HL-60/S4 (cell line): ENCODE results near the gene KRT17.

Experiments
- in situ Hi-C: fragments of 300-500 bp; cut with MboI; formaldehyde crosslinking; loops from 2 replicates; pipeline ENCODE4 v1.14.3; 2022; ENCODE audit warnings: low sequenced_read_pairs

KRT17 gene

GRCh38 chr17:41624208-41625101 lies at the start of gene KRT17:
KRT17 (minus strand) TSS chr17:41624575; CDS start chr17:41624509, 66 bp downstream.
- in situ Hi-C loops: no loop called here

- in situ Hi-C loops: loop anchor here (25.0 kb wide), 1 partner anchor 760 kb away; no protein-coding TSS in a partner anchor
Observed at GRCh38 chr17:41672153-41672552, 47.8 kb upstream of the KRT17 start.

GRCh38 chr17:41667280-41668041 lies 43.1 kb upstream of the KRT17 start:
- in situ Hi-C loops: loop anchor here (25.0 kb wide), 1 partner anchor 755 kb away; no protein-coding TSS in a partner anchor

- in situ Hi-C loops: loop anchor here (25.0 kb wide), 1 partner anchor 754 kb away; no protein-coding TSS in a partner anchor
Observed at GRCh38 chr17:41666708-41667279, 42.4 kb upstream of the KRT17 start.

- in situ Hi-C loops: loop anchor here (25.0 kb wide), 1 partner anchor 754 kb away; no protein-coding TSS in a partner anchor
Observed at GRCh38 chr17:41666237-41666641, 41.9 kb upstream of the KRT17 start.

- in situ Hi-C loops: loop anchor here (25.0 kb wide), 1 partner anchor 753 kb away; no protein-coding TSS in a partner anchor
Observed at GRCh38 chr17:41665566-41666236, 41.3 kb upstream of the KRT17 start.

- in situ Hi-C loops: loop anchor here (25.0 kb wide), 1 partner anchor 753 kb away; no protein-coding TSS in a partner anchor
Observed at GRCh38 chr17:41664587-41665565, 40.5 kb upstream of the KRT17 start.

- in situ Hi-C loops: loop anchor here (25.0 kb wide), 1 partner anchor 752 kb away; no protein-coding TSS in a partner anchor
Observed at GRCh38 chr17:41664172-41664457, 39.7 kb upstream of the KRT17 start.

GRCh38 chr17:41663451-41664171 lies 39.2 kb upstream of the KRT17 start:
- in situ Hi-C loops: loop anchor here (25.0 kb wide), 1 partner anchor 751 kb away; no protein-coding TSS in a partner anchor

- in situ Hi-C loops: loop anchor here (25.0 kb wide), 1 partner anchor 748 kb away; no protein-coding TSS in a partner anchor
Observed at GRCh38 chr17:41660221-41660711, 35.9 kb upstream of the KRT17 start.

- in situ Hi-C loops: loop anchor here (25.0 kb wide), 1 partner anchor 747 kb away; no protein-coding TSS in a partner anchor
Observed at GRCh38 chr17:41659427-41660212, 35.2 kb upstream of the KRT17 start.

GRCh38 chr17:41658846-41659245 lies 34.5 kb upstream of the KRT17 start:
- in situ Hi-C loops: loop anchor here (25.0 kb wide), 1 partner anchor 747 kb away; no protein-coding TSS in a partner anchor

GRCh38 chr17:41657936-41658335 lies 33.6 kb upstream of the KRT17 start:
- in situ Hi-C loops: loop anchor here (25.0 kb wide), 1 partner anchor 746 kb away; no protein-coding TSS in a partner anchor

GRCh38 chr17:41657176-41657754 lies 32.9 kb upstream of the KRT17 start:
- in situ Hi-C loops: loop anchor here (25.0 kb wide), 1 partner anchor 745 kb away; no protein-coding TSS in a partner anchor

GRCh38 chr17:41656249-41657023 lies 32.1 kb upstream of the KRT17 start:
- in situ Hi-C loops: loop anchor here (25.0 kb wide), 1 partner anchor 744 kb away; no protein-coding TSS in a partner anchor

GRCh38 chr17:41655611-41656111 lies 31.3 kb upstream of the KRT17 start:
- in situ Hi-C loops: loop anchor here (25.0 kb wide), 1 partner anchor 743 kb away; no protein-coding TSS in a partner anchor
